GM19397 (cell line): ENCODE data around the gene SGMS1.
"Not testable (repeated sequence)": the region's sequence is repeated elsewhere in the genome, so short reads cannot be mapped to it uniquely, and the experiment has no call there.

Experiments
- ATAC-seq: cut with Tn5 transposase; IDR thresholded peaks from one replicate; pipeline ENCODE4 v1.9.1; 2021; ENCODE audit warnings: mild to moderate bottlenecking, moderate library complexity; ENCODE audit not compliant: unreplicated experiment

The SGMS1 gene

DNA sequence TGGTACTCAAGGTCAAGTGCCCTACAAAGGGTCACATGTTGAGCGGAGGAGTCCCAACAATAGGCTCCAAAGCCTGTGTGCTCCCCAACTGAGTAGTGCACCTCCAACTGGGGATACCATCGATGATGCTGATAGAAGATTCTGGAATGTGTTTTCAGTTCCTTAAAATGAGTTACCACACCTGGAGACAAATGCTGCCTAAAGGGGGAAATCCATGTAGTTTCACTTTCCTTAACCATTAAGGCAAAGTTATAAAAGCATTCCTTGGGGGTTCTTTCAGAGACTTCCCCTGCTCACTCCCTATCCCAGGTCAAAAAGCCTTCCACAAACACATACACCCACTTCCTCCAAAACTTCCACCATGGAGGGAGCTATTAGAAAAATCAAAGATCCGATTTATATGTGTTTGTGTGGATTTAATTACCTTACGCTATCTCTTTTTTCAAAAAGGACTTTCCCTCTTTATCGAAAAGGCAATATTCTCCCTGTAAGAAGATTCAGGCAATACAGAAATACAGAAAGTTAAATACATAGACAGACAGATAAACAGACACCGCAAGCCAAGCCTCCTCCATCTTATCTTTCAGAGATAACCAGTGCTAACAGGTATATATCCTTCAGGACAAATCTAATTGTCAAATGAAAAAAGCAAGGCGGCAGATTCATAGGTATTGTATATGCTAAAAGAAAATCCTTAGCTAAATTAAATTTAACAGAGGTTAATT, 236.6 kb downstream of the SGMS1 start:
- no peak for ATAC-seq

DNA sequence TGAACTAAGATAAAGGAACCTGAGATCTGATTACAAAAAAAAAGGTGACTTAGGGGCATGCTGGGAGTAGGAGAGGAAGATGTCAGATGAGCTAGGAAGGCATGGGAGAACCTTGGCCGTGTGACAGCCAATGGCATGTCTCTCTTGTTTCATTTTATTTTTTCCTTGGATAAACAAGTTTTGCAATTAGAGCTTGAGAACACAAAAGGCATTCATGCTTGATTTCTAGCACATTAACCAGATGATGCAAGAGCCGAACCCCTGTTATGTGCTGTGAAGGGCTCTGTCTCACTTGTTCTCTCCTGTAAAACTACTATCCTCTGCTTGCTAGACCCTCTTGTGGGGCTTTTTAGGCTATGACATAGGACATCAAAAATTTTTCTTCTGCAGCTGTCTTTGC, 238.1 kb downstream of the SGMS1 start:
- no peak for ATAC-seq

DNA sequence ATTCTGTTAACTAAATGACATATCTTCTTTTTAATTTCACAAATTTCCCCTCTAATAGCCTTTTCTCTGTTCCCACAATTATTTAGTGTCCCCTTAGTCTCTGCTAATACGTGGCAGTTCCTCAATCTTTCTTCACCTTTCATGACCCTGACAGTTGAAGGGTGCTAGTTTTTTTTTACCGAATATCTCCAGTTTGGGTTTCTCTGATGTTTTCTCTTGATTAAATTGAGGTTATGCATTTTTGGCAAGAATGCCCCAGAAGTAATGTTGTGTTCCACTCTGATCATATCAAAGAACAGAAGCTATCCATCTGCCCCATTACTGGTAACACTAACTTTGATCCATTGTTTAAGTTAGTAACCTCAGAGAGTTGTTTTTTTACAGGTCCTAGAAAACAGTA, 238.9 kb downstream of the SGMS1 start:
- ATAC-seq = no peak

DNA sequence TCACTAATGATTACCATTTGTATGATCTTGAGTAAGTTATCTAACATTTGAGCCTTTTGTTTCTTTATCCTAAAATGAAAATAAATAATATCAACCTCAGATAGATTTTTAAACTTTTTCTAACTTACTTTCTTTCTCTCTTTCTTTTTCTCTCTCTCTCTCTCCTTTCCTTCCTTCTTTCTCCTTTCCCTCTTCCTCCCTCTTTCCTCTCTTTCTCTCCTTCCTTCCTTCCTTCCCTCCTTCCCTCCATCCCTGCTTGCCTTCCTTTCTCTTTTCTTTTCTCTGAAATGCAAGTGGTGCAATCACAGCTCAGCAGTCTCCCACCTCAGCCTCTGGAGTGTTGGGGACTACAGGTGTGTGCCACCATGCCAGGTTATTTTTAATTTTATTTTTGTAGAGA, 239.5 kb downstream of the SGMS1 start:
- no peak for ATAC-seq

DNA sequence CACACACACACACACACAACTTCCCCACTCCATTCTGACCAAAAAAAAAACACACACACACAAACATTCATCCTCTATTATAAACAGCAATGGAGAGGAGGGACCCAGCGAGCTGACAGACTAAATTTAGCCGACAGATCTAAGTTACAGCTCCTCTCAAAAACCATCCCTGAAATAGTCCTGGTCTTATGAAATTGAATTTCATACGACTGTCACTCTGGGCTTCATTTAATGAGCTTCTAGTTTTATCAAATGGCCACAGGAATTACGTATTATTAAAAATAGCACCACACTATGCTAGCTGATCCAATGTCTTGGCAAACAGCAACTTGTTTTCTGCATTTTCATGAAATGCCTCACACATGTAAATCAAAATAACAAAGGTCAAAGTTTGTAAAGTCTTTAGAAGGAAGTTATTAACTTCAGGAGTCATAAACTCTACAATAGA, 241.2 kb downstream of the SGMS1 start:
- no peak for ATAC-seq

DNA sequence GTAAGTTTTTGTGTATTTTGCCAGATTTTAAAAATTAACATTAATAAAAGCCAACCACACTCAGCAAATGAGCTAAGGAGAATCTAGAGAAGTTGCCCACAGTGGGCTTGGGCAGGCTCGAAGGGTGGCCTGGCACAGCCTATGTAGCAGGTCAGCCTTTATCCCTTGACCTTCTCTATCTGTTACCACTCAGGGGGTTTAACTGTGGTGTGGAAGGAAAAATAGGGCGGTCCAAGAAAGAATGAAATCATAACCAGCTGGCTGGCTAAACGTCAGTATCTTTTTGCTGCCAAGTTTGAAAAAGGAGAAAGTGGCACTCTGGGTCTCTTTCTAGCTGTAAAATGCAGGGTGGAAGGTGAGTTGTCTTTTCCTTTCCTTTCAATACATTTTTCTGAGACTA, 242.1 kb downstream of the SGMS1 start:
- no peak for ATAC-seq

DNA sequence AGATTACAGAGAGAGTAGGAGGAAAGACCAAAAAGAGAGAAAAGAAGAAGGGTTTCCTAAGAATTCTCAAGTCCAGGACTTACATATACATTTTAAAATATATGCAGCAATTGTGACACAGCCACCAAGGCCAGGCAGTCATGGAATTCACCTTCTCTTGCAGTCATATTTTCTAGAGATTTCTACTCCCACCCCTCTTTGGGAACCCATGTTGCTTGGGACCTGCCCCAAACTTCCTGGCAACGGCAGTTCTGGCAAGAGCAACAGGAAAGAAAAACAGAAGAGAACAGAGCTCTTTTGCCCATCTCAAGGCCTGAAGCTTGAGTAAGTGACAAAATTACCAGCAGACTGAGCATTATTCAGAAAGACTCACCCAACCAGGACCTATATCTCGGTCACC, 244.1 kb downstream of the SGMS1 start:
- ATAC-seq = no peak

DNA sequence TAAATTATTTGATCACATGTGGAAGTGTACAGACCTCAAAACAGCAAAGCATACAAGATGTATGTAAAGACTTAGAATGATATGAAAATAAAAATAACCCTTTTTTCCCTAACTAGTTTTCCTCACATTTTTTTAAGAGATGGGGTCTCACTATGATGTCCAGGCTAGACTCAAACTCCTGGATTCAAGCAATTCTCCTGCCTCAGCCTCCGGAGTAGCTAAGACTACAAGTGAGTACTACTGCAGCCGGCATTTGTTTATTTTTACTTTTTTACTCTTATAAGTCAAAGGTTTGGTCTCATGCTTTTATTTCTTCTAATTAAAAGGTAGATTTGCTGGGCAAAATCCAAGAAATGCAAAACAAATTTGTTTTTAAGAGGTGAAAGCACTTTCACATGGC, 248.0 kb downstream of the SGMS1 start:
- no peak for ATAC-seq

DNA sequence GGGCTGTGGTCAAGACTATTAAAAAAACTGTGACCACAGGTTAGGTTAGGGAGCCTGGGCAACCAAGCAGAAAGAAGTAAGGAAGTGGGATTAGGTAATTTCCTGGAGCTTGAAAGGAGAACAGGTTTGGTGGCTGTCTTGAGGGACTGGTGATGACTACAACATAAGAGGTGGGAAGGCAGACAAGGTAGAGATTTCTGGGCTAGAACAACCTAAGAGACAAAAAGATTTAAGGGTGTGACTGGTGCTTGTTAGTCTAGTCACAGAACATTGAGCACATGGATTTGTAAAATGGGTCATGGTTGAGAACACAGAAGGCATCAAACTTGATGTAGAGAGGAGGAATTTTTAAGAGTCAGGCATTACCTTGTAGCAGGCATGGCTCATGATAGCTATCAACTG, 248.7 kb downstream of the SGMS1 start:
- ATAC-seq = no peak

DNA sequence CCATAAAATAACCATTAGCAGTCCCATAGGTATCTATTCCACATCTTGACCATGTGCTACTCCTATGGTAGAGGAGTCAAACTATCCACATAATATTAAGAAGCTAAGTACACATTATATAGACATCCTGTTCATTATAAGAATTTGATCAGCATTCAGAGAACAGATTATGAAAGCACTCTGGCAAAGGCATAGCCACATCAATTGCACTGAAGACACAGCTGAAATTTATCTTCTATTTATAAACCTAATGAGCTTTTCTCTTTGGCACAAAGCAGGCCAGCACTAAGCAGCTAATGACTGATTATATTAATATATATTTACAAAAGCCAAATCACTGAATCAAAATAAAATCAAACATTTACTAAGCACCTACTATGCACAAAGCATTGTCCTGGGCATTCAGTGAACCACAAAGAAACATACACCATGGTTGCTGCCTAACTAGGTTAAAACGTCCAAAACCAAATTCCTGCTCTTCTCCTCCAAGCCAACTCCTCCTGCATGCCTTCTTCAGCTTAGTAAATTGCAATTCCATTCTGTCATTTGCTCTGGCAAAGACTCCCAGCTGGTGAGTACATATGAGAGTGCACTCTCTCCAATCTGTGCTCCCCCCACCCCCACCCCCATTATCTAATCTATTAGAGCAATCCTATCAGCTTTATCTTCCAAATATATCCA, 249.8 kb downstream of the SGMS1 start:
- ATAC-seq = no peak

DNA sequence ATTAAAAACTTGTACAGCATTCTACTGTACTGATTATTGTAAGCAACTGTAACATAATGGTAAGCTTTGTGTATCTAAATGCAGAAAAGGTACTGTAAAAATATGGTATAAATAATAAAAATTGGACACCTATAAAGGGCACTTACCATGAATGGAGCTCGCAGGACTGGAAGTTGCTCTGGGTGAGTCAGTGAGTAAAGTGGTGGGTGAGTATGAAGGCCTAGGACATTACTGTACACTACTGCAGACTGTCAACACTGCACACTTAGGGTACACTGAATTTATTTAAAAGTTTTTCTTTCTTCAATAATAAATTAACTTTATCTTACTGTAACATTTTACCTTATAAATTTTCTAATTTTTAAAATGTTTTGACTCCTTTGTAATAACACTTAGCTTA, 253.8 kb downstream of the SGMS1 start:
- no peak for ATAC-seq

DNA sequence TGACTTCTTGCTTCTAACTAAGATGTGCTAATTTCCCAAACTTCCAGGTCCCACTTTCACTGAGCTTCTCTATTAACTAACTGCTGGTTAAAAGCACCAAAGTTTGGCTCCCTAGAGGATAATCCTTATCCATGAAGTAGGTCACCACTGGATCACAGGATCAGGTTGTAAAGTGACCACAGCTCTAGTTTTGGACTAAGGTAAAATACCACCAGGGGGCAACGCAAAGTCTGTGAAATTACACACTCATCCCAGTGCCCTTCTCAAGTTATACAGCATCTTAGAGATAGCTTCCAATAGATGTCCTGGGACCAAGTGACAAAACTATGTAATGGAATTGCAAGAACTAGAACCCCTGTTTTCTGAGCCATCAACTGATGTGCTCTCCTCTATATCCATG, 256.0 kb downstream of the SGMS1 start:
- no peak for ATAC-seq

DNA sequence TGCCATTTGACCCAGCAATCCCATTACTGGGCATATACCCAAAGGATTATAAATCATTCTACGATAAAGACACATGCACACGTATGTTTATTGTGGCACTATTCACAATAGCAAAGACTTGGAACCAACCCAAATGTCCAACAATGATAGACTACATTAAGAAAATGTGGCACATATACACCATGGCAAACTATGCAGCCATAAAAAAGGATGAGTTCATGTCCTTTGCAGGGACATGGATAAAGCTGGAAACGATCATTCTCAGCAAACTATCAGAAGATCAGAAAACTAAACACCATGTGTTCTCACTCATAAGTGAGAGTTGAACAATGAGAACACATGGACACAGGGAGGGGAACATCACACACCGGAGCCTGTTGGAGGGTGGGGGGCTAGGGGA, 257.3 kb downstream of the SGMS1 start:
- not testable (repeated sequence) for ATAC-seq

DNA sequence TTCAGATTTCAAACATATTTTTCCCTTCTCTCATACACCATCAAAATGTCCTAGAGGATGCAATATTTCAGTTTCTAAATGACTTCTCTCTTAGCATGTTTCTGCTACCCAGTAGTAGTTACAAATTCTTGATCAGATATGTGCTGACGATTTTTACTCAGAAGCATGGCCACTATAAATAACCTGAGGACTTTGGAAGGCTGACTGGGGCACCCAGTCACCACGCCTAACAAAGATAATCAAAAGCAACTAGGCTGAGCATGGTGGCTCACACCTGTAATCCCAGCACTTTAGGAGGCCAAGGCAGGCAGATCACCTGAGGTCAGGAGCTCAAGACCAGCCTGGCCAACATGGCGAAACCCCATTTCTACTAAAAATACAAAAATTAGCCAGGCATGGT, 259.0 kb downstream of the SGMS1 start:
- ATAC-seq = not testable (repeated sequence)

DNA sequence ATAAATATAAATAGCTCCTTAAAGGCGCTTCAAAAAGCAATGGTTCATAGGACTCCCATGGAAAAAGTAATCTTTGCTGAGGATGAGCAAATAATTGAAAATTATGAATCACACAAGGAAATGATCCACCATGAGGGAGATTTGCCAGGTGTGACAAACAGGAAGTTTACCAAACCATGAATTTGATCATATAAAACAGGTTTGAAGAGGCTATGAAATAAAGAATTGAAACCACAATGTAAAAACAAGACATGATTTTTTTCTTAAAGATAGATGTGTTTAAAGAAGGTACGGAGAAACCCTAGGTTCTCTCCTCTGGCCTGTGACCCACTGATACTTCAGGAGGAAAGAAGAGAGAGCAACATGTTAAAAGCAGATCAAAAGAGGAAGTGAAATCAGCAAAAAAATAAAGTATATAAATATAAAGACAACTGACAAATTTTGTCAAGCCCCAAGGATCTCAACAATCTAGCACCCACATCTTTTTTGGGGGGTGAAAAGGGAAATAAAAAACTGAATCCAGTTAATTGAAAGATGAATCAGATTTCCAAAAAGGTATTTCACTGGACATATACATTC, 261.1 kb downstream of the SGMS1 start:
- peak; percentile 75 for ATAC-seq

DNA sequence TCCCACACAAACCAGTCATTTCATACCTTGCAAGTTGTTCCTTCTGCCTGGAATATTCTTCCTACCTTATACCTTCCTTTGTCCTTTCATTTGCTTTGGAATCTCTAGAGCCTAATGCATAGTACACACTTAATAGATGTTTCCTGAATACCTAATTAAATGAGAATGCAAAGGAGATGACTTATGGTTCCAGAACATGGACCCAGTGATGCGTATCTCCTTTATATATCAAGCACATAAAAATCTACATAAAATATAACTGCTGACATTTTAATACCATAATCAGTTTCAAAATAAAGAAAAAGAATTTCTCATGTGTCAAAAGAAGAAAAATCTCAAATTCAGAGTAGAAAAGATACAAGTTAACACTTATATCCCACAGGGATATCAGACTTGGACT, 261.8 kb downstream of the SGMS1 start:
- ATAC-seq = no peak

DNA sequence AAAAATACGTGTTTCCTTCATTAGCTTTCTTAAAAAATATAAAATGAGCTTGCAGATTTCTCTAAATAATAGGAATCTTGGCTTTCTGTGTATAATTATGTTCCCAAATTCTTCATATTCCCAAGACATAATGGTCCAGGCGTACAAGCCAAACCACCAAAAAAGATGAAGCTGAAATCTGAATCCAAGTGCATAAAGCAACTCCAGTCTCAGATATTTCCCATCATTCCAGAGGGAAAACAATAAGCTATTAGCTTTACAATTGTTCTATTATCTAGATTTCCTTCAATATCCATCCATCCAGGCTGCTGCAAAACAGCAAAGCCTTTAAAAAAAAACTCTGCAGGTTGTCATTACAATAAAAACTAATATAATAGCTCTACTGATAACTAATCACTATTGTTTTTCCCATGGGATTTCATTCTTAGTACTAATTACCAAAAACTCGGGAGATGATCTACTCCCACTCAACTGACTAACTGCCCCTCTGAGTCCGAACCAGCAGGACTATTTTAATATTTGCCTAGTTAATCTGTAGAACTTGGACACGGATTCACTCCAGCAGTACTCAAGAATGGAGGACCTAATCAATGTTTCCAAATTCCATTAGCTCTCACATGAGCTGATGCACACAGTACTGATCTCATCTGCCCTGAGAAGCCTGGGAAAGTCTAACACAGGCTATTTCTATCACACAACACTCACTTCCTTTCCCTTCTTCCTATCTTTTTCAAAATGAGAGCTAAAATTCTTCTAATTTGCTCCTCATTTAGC, 263.5 kb downstream of the SGMS1 start:
- ATAC-seq = no peak

DNA sequence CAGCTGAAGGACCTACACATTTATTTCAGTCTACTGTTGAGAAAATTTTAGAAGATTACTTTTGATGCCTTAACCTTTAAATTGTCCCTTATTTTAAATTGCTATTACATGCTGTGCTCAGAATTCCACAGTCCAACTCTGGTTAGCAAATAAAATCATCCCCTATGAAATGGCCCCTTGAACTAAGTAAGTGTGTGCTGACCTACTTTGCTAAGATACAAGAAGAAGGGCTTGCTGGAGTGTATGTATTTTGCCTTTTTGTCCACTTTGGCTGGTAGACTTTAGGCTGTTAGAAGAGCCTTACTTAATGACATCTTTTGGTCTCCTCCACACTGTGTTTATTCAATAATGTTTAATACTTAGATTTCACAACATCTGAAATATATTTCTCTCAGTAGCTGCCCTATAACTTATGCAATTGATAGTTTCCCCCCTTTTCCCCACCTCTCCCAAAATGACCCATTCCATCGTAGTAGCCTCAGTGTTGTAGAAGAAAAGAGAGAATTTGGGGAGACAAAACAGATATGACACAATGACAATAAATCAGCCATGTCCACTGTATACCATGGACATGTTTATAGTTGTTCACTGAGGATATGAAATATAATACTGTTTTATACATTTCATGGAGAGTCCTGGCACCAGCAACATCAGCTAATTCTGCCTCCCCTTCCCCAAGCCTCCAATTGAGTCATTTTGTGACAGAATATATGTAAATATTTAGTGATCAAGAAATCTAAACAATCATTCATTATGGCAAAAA, 264.6 kb downstream of the SGMS1 start:
- no peak for ATAC-seq

DNA sequence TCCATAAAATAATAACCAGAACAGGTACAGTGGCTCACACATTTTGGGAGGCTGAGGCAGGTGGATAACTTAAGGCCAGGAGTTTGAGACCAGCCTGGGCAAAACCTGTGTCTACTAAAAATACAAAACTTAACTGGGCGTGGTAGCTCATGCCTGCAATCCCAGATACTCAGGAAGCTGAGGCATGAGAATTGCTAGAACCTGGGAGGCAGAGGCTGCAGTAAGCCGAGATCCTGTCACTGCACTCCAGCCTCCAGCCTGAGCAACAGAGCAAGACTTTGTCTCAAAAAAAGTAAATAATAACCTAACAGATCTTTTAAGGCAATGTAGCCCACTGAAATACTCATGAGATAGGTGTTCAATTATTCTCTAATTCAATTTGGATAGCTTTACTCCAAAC, 265.3 kb downstream of the SGMS1 start:
- no peak for ATAC-seq

DNA sequence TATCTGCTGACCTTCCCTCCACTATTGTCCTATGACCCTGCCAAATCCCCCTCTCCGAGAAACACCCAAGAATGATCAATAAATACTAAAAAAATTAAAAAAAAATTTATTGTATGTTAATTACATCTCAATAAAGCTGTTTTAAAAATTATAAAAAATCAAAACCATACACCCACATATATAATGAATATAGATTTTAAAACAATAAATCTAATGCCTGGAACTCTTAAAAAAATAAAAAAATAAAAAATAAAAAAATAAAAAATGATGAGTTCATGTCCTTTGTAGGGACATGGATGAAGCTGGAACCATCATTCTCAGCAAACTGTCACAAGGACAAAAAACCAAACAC, 267.3 kb downstream of the SGMS1 start:
- not testable (repeated sequence) for ATAC-seq
